Posterior cingulate gyrus (tissue), 11 donors: ENCODE data around the gene PLLP.
"Not testable (repeated sequence)": the region's sequence is repeated elsewhere in the genome, so short reads cannot be mapped to it uniquely, and the experiment has no call there.

Experiments
- DNase-seq, 10 donors: peaks; one replicate each; pipeline versions ENCODE4 v3.0.0 to v3.0.0-alpha.2; 2020 to 2021; ENCODE audit warnings: mixed read lengths in 3 of 10
- intact Hi-C: fragments of 100-400 bp; cut with DNase I; formaldehyde crosslinking; loops from one replicate; pipeline ENCODE4 v1.15.1; 2023

The PLLP gene

DNA sequence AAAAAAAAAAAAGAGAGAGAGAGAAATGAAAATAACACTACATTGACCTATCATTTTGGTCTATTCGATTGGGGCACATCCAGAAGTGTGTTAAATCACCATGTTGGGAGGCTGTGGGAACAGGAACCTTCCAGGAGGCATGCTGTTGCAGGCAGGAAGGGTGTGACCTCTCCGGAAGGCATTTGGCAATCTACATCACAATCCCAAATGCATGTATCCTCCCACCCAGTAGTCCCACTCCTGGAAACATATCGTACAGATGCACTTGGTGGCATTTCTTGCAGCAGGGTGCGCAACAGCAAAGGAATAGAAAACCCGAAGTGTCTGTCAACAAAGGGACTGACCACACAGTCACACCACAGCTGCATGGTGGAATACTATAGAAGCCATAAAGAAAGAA is 7.9 kb downstream of the PLLP start:
- peak in 4 of 10 donors; percentile 9 to 67 (median 24) for DNase-seq
- intact Hi-C loops, result no loop called here

DNA sequence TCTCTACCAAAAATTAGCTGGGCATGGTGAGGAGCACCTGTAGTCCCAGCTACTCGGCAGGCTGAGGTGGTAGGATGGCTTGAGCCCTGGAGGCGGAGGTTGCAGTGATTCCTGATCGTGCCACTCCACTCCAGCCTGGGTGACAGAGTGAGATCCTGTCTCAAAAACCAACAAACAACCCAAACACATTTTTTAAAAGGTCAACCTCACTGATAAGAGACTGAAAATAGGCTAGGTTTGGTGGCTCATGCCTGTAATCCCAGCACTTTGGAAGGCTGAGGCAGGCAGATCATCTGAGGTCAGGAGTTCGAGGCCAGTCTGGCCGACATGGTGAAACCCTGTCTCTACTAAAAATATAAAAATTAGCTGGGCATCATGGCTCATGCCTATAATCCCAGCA is 8.5 kb downstream of the PLLP start:
- peak in 3 of 10 donors; percentile 6 to 55 (median 42) for DNase-seq
- intact Hi-C loops, result not testable (repeated sequence)

DNA sequence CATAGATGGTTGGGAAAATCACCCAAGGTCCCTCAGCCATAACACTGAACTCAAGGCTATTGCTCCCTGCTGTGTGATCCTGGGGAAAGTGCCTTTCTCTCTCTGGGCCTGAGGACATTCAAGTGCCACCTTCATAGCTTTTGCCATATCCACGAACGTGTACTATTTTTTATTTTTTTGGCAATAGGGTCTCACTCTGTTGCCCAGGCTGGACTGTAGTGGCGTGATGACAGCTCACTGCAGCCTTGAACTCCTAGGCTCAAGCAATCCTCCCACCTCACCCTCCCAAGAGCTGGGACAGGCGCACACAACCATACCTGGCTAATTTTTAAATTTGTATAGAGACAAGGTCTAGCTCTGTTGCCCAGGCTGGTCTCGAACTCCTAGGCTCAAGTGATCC is 10.6 kb downstream of the PLLP start:
- peak in 1 of 10 donors; percentile 29 for DNase-seq
- intact Hi-C loops, result no loop called here

DNA sequence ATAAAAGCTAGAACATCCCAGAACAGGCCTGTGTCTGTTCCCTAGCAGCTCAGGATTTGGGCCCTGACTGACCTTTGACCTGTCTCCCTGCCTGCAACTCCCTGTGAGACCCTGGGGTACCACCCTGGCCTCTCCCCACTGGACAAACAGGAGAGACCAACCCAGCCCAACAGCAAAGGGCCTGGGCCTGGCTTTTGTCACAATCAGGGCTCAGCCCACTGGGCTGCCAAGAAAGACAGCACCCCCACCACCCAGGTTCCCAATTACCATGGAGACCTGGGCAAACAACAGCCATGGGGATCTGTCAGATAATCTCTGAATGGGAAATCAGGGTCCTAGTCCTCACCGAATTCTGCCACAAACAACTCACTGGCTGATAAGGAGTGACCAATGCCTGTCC is 11.1 kb downstream of the PLLP start:
- peak in 3 of 10 donors; percentile 17 to 84 (median 69) for DNase-seq
- intact Hi-C loops, result no loop called here

DNA sequence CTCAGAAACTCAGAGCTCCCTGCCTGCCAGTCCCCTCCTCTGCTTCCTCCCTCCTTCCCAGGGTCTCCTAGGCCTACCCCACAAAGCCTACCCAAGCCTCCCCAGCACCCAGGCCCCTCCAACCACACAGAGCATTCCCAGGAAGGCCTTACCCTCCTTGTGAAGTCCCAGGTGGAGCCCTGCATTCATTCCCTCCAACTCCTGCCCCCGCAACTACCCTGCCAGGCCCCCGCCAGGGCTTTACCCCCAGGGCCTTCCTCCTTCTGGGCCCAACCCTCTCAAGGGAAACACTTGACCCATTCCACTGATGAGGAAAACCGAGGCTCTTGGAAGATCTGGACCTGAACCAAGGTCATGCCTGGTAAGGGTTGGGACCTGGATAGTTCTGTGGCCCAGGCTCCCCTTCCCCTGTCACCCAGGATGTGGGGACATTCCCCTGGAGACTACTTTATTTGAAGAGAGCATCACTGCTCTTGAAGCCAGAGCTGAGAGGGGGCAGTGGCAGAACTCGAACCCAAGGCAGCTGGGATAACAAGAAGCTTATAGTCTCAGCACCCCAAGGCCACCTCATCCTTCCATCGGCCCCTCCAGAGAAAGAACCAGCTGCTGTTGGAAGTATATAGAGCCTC is 12.5 kb downstream of the PLLP start:
- DNase-seq, result peak in 2 of 10 donors; percentile 55 to 72
- intact Hi-C loops, result no loop called here

DNA sequence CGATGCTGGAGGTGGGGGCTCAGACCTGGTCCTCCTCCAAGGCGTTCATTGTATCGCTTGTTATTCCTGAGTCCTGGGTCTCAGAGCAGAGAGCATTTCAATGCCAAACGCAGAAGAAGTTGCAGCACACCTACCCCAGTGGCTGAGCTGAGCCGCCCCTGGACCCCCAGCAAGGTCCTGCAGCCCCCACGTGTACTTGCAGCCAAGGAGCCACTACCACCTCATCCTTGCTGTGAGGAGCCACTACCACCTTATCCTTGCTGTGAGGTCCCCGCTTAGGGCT is 13.5 kb downstream of the PLLP start:
- intact Hi-C loops, result no loop called here
- peak in 2 of 10 donors; percentile 47 to 70 for DNase-seq

DNA sequence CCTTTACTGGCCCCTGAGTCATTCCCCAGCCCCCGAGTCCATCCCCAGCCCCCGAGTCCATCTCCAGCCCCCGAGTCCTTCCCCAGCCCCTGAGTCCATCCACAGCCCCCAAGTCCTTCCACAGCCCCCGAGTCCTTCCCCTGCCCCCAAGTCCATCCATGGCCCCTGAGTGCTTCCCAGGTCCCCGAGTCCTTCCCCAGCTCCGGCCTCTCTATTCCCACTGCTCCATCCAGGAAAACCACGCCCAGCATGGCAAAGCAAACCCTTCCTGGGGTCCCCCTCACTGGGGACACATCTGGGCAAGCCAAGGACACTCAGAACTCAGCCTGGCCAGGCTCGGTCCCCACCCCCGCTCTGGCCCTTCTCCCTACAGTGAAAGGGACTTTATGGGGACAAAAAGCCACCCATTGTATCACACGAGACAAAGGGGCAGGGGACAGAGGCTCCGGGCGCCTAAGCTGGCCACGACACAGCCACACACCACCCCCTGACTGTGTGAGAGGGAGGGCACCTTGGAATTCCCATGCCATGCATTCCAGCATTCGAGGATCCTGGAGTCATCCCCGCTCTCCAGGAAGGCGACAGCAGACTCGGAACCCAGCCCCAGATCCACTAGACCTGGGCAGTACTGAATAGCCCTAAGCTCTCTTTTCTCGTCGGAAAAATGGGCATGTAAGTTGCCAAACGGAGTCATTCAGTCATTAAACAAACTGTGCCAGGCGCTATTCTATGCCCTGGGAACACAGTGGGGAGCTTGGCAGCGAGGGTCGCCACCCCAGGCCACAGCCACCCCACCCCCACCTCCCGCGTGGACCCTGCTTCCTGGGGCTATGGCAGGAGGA is 14.0 kb downstream of the PLLP start:
- DNase-seq, result peak; percentile 63 to 98 (median 84)
- intact Hi-C loops, result no loop called here

DNA sequence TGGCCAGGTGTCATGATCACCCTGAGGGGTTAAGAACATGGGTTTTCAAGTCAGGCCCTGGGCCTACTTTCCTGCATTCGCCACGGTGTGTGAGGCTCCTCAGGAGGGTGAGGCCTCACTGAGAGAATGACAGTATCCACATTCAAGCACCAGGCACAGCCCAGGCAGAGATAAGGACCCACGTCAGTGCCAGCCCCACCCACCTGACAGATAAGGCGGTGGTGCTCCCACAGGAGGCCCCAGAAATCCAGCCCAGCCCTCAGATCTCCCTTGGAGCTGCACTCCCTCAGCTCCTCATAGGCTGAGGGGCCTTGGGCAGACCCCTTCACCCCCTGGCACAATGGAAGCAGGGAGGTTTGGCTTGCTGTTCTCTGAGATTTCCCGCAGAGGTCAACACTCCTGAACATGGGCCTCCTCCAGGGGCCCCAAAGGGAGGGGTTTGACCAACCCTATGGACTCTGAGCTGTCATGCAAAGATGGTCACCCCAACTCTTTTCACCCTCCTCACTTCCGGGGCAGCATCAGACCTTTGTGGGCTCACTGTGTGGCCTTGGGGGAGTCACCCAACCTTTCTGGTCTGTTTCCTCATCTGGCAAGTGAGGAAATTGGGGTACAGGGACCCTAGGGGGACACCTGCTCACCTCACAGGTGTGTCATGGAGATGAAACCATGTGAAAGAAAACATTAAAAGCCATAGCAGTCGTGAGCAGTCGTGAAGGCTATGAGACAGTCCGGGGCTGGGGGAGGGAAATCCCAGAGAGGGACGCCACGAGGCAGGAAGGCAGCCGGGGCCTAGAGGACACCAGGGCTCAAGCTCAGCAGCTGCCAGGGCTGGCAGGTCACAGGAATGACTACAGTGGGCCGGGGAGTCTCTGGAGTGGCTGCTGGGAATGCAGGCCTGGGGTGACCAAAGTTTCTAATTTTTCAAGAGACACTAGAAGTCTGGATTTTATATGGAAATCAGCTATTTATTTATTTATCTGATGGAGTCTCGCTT is 15.4 kb downstream of the PLLP start:
- peak in 2 of 10 donors; percentile 74 to 82 for DNase-seq

DNA sequence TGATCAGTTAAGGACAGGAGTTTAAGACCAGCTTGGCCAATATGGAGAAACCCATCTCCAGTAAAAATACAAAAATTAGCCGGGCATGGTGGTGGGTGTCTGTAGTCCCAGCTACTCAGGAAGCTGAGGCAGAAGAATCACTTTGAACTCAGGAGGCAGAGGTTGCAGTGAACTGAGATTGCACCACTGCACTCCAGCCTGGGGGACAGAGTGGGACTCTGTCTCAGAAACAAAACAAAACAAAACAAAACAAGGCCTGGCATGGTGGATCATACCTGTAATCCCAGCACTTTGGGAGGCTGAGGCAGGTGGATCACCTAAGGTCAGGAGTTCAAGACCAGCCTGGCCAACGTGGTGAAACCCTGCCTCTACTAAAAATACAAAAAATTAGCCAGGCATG is 17.1 kb downstream of the PLLP start:
- intact Hi-C loops, result not testable (repeated sequence)

More for the DNA sequence above, 15.4 kb downstream of the PLLP start:
- intact Hi-C loops, result no loop called here

DNA sequence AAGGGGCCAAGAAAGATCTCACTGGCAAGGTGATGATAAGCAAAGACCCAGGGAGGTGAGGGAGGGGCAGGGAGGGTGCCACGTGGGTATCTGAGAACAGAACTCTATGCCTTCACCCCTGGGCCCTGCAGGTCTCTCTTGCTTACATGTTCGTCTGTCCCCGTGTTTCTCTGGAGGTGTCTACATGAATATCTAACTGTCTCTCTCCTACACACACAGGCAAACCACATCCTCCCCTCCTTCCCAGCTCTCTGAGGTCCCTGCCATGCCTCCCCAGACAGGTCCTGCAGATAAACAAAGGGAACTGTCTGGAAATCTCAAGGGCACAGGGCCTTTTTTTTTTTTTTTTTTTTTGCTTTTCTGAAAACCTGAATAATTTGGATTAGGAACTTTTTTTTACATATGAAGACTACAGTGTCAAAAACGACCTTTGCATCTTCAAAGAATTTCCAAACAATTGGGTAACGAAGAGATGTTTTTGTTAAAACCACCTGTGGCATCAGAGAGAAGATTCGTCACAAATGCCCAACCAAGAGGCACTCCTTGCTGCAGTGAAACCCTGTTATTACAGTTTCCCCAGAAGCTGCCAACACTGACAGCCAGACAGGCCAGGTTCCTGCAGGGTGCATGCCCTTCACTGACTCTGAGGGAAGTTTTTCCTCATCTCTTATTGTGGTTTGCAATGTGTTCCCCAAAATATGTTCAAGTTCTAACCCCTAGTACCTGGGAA is 17.8 kb downstream of the PLLP start:
- DNase-seq, result peak in 3 of 10 donors; percentile 7 to 31 (median 27)
- intact Hi-C loops, result no loop called here

More for the DNA sequence above, 17.1 kb downstream of the PLLP start:
- DNase-seq, result peak in 2 of 10 donors; percentile 10 to 19

DNA sequence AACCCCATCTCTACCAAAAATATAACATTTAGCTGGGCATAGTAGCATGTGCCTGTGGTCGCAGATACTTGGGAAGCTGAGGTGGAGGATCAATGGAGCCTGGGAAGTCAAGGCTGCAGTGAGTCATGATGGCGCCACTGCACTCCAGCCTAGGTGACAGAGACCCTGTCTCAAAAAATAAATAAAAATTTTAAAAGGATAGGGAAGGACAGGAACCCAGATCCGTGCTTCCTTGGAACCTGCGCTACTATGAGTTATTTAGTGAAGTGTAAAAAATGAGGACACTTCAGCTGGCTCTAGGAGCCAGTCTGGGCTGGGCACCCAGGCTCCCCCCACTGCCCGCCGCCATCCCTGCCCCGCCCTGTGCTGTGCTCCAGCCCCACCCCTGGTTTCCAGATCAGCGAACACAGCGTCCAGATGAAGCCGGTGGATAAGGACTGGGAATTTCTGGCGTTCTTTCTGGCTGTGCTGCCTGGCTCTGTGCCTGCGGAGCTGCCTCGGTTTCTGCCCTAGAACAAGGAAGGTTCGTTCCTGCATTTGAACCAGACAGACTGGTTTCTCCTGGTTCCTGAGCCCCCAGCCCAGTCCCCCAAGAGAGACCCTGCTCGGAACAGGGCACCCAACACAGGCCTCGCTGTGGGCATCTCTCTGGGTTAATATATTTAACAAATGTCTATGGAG is 18.5 kb downstream of the PLLP start:
- DNase-seq, result peak in 5 of 10 donors; percentile 45 to 94 (median 71)
- intact Hi-C loops, result no loop called here

DNA sequence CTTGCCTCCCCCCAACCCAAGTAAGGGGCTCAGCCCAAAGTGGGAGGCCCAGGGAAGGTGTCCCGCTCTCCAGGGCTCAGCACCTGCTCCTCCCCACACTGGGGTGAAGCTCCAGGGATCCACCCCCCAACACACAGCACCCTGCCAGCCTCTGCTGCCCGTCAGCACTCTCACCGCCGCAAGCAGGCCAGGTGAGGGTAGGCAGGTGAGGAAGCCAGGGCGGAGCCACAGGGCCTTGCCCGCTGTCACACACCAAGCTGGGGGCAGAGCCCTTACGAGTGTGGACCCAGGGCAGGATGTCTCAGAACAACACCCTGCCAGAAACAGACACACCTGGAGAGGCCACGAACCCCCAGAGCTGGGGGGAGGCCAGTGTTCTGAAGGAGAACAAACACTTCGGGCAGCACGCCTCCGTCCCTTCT is 19.5 kb downstream of the PLLP start:
- peak in 2 of 10 donors; percentile 8 to 72 for DNase-seq
- intact Hi-C loops, result no loop called here

DNA sequence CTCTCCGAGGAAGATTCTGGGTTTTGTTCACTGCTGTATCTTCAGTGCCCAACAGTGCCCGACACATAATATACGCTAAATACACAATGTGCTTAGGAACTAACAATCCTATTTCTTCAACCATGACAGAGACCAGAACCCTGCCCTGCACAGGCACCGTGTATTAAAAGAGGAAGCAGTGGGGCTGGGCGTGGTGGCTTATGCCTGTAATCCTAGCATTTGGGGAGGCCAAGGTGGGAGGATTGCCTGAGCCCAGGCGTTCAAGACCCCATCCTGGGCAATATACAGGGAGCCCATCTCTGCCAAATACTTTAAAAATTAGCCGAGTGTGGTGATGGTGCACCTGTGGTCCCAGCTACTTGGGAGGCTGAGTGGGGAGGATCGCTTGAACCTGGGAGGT is 20.1 kb downstream of the PLLP start:
- intact Hi-C loops, result no loop called here
- DNase-seq, result peak in 1 of 10 donors; percentile 14

DNA sequence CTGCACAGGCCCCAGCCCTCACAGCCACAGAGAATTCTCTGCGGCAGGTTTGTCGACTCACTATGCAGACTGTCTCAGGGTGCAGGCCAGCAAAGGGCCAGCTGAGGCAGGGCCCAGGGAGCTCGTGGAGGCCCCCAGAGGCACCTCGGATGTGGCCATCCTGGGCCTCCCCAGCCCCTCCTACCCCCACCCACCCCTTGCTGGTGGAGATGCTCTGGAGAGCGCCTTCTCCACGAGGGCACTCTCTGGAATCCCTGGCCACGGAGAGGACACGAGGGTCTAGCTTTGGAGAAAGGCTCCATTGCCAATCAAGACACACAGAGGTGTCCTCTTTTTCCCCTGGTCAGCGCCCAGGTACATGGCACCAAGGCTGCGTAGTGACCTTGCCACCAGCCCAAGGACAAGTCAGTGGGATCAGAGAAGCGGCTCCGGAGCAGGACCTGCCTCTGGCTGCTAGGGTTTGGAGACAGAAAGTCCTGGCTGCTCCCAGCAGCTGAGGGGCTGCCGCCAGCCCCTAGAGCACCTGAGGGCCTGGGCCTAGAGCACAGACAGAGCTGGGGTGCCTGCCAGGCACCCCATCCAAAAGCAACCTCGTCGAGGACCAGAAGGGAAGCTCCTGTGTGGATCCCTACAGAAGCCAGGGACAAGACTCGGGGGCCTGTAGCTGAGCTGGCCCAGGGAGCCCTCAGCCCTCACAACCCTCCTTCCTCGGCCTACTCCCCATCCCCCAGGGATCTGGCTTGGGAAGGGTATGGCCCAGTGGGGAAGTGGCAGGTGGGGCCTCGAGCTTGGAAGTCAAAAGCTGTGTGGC is 20.7 kb downstream of the PLLP start:
- intact Hi-C loops, result no loop called here
- peak in 2 of 10 donors; percentile 17 to 72 for DNase-seq

DNA sequence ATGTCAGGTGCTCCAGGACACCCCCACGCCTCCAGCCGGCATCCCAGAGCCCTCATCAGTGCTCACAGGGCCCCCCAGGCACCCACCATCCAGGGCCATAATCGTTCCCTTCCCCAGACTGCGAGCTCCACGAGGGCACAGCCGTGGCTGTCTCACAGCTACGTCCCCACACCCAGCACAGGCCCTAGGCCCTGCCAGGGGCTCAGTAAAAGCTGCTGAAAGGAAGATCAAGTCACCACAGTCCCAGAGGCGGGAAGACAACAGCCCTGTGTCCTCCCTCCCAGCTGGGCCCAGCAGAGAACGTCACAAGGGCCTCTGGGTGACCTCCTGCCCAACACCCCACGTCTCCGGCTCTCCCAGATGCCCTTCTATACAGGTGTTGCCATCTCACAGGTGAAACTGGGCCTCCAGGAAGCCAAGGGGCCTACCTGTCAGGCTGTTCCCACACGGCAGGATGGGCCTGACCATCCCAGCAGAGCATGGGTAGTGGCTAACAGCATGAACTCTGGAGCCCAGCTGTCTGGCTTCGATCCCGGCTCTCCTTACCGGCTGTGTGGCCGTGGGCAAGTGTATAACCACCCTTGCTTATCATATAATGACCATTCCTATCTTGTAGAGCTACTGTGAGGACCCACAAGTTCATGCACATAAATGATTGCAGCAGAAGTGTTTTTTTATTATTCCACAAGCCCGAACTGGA is 21.5 kb downstream of the PLLP start:
- peak in 7 of 10 donors; percentile 44 to 94 (median 58) for DNase-seq
- intact Hi-C loops, result no loop called here

DNA sequence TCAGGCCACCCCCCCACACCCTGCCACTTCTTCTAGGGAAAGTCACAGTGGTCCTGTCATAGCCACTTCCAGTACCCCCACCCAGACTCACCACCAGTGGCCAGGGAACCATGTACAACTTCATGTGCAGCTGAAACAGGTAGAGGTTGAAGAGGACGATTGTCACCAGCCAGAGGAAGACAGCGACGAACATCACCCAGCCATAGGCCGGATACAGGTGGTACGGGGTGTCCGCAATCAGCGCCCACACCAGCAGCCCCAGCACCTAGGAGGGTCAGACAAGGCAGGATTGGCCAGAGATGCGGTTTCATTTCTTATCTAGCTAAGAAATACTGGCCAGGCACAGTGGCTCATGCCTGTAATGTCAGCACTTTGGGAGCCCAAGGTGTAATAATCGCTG is 22.7 kb downstream of the PLLP start:
- intact Hi-C loops, result no loop called here
- DNase-seq, result peak in 1 of 10 donors; percentile 50

DNA sequence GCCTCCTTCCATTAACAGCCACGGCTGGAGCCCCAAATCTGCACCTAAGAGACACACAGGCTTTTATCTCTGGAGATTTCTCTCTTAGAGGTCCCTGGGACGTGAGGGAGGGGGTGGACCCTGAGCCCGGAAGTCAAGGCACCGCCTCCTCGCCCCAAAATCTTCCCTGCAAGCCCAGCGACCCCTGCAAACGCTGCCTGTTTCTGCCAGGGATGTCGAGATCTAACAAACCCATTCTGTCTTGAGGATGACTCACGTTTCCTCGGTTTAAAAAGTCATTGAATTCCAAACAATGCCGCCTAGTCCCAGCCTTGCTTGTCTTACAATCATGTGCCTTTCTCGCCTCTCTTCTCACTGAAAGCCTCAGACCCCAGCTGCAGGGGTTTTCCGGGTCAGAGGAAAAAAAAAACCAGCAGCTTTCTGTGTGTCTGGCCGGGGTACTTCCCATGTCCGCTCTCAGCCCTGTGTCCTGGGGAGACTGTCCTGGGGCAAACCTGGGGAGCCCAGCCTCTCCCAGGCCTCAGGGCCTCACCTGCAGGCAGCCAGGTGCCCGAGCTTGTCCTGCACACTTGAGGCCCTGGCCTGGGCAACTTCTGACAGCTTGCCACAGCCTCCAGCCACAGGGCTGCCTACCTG is 24.1 kb downstream of the PLLP start:
- intact Hi-C loops, result no loop called here
- peak in 6 of 10 donors; percentile 33 to 92 (median 58) for DNase-seq
